ENCODE results near the gene LCE3B. TPM values are rescaled to one million over a fixed set of nuclear protein-coding genes. Genes with fewer than 3 reads are reported as not detected.
"Not testable (repeated sequence)": the region's sequence is repeated elsewhere in the genome, so short reads cannot be mapped to it uniquely, and the experiment has no call there.

Gene LCE3B
- total RNA-seq = not detected in 2 replicates
- long read RNA-seq = 0 reads

- no peak for DNase-seq (ENCODE audit: extremely low spot score, unreplicated experiment)
- Mint-ChIP-seq H3K36me3 (ENCODE audit: unreplicated experiment) (no peaks in the 10 kb centered on the region), H3K4me1 (ENCODE audit: unreplicated experiment) (no peaks in the 10 kb centered on the region), H3K9me3 (ENCODE audit: unreplicated experiment) (peaks cover 13% of the 10 kb centered on the region), H3K4me3 (ENCODE audit: unreplicated experiment) (no peak within 1 kb of the TSS), H3K27me3 (ENCODE audit: unreplicated experiment) (no peaks in the 10 kb centered on the region), H3K27ac (ENCODE audit: unreplicated experiment) (no peak within 1 kb of the TSS)
- no peak for TF ChIP-seq CTCF (IDR thresholded peaks at IDR 0.05)
Observed at GRCh38 chr1:152613511-152613910, at the start of gene LCE3B. Gene LCE3B (plus strand): TSS chr1:152613811. CDS start chr1:152613811, 0 bp downstream.

GRCh38 chr1:152565115-152565514, 48.5 kb upstream of the LCE3B start:
- Mint-ChIP-seq H3K36me3 (ENCODE audit: unreplicated experiment) (no peaks in the 10 kb centered on the region), H3K27me3 (ENCODE audit: unreplicated experiment) (no peaks in the 10 kb centered on the region), H3K4me1 (ENCODE audit: unreplicated experiment) (no peaks in the 10 kb centered on the region), H3K4me3 (ENCODE audit: unreplicated experiment) (no peak overlapping the region), H3K9me3 (ENCODE audit: unreplicated experiment) (peaks cover 58% of the 10 kb centered on the region), H3K27ac (ENCODE audit: unreplicated experiment) (no peak overlapping the region)
- no peak for TF ChIP-seq CTCF (IDR thresholded peaks at IDR 0.05)
- DNase-seq (ENCODE audit: extremely low spot score, unreplicated experiment) = no peak

- TF ChIP-seq CTCF (IDR thresholded peaks at IDR 0.05) = no peak
- no peak overlapping the region for H3K4me3 Mint-ChIP-seq (ENCODE audit: unreplicated experiment)
- H3K36me3 Mint-ChIP-seq (ENCODE audit: unreplicated experiment) = no peaks in the 10 kb centered on the region
- no peaks in the 10 kb centered on the region for H3K27me3 Mint-ChIP-seq (ENCODE audit: unreplicated experiment)
- no peak for DNase-seq (ENCODE audit: extremely low spot score, unreplicated experiment)
- H3K4me1 Mint-ChIP-seq (ENCODE audit: unreplicated experiment) = no peaks in the 10 kb centered on the region
- no peak overlapping the region for H3K27ac Mint-ChIP-seq (ENCODE audit: unreplicated experiment)
- peaks cover 59% of the 10 kb centered on the region for H3K9me3 Mint-ChIP-seq (ENCODE audit: unreplicated experiment)
Observed at GRCh38 chr1:152565535-152566215, 47.9 kb upstream of the LCE3B start.

GRCh38 chr1:152566681-152567080, 46.9 kb upstream of the LCE3B start, which contains the start of gene LCE3E:
Gene LCE3E (minus strand): TSS chr1:152566780. CDS start chr1:152566208, 572 bp downstream.
- no peaks in the 10 kb centered on the region for H3K27me3 Mint-ChIP-seq (ENCODE audit: unreplicated experiment)
- no peaks in the 10 kb centered on the region for H3K4me1 Mint-ChIP-seq (ENCODE audit: unreplicated experiment)
- H3K9me3 Mint-ChIP-seq (ENCODE audit: unreplicated experiment) = peaks cover 62% of the 10 kb centered on the region
- H3K4me3 Mint-ChIP-seq (ENCODE audit: unreplicated experiment) = no peak within 1 kb of the TSS
- DNase-seq (ENCODE audit: extremely low spot score, unreplicated experiment) = no peak
- no peaks in the 10 kb centered on the region for H3K36me3 Mint-ChIP-seq (ENCODE audit: unreplicated experiment)
- H3K27ac Mint-ChIP-seq (ENCODE audit: unreplicated experiment) = no peak within 1 kb of the TSS
- no peak for TF ChIP-seq CTCF (IDR thresholded peaks at IDR 0.05)

GRCh38 chr1:152577168-152577567, 36.4 kb upstream of the LCE3B start:
- H3K9me3 Mint-ChIP-seq (ENCODE audit: unreplicated experiment) = peaks cover 42% of the 10 kb centered on the region

GRCh38 chr1:152579526-152579925, 34.1 kb upstream of the LCE3B start:
- H3K27me3 Mint-ChIP-seq (ENCODE audit: unreplicated experiment); DNase-seq (ENCODE audit: extremely low spot score, unreplicated experiment); H3K4me3 Mint-ChIP-seq (ENCODE audit: unreplicated experiment); H3K27ac Mint-ChIP-seq (ENCODE audit: unreplicated experiment); H3K36me3 Mint-ChIP-seq (ENCODE audit: unreplicated experiment); H3K4me1 Mint-ChIP-seq (ENCODE audit: unreplicated experiment): not testable (repeated sequence)
- peaks cover 34% of the 10 kb centered on the region for H3K9me3 Mint-ChIP-seq (ENCODE audit: unreplicated experiment)

More at GRCh38 chr1:152577168-152577567, 36.4 kb upstream of the LCE3B start:
- no peak for TF ChIP-seq CTCF (IDR thresholded peaks at IDR 0.05)
- Mint-ChIP-seq H3K27me3 (ENCODE audit: unreplicated experiment) (no peaks in the 10 kb centered on the region), H3K4me1 (ENCODE audit: unreplicated experiment) (no peaks in the 10 kb centered on the region), H3K36me3 (ENCODE audit: unreplicated experiment) (no peaks in the 10 kb centered on the region), H3K27ac (ENCODE audit: unreplicated experiment) (no peak overlapping the region), H3K4me3 (ENCODE audit: unreplicated experiment) (no peak overlapping the region)
- DNase-seq (ENCODE audit: extremely low spot score, unreplicated experiment) = no peak

All from osteocyte (in vitro differentiated cells).